SK-N-SH (cell line): ENCODE data around the gene OSBPL10.

Experiments used
- CTCF ChIP-seq: fragments of 200-600 bp; sonication (generic); IDR thresholded peaks from 2 replicates; pipeline ENCODE4 v1.6.1; 2017; ENCODE audit warnings: antibody characterized with exemption, mild to moderate bottlenecking, moderate library complexity
- FOXJ3 ChIP-seq: sonication (generic); formaldehyde crosslinking; IDR thresholded peaks from 2 replicates; pipeline ENCODE4 v1.5.1; 2020; ENCODE audit warnings: mild to moderate bottlenecking, missing genetic modification reagents
- IRF3 ChIP-seq: fragments of 150-350 bp; IDR thresholded peaks from 2 replicates; pipeline ENCODE4 v1.6.1; 2016; ENCODE audit warnings: mild to moderate bottlenecking, low read depth, low read length
- POLR2AphosphoS5 ChIP-seq: IDR thresholded peaks from 2 replicates; pipeline ENCODE4 v1.6.1; 2012; ENCODE audit warnings: low read depth, low read length
- SMC3 ChIP-seq: IDR thresholded peaks from 2 replicates; pipeline ENCODE4 v1.6.1; 2012; ENCODE audit warnings: low read depth, low read length, improper control_type of control experiment
- TCF12 ChIP-seq: IDR thresholded peaks from 2 replicates; pipeline ENCODE4 v1.4.0; 2012
- USF2 ChIP-seq: fragments of 150-350 bp; IDR thresholded peaks from 2 replicates; pipeline ENCODE4 v1.6.1; 2017; ENCODE audit warnings: antibody characterized with exemption, low read length, low read depth, borderline replicate concordance
- TF ChIP-seq, protein P1 (sequence below): IDR thresholded peaks from 2 replicates; pipeline ENCODE4 v1.4.0; 2012; ENCODE audit warnings: low read depth, borderline replicate concordance

GRCh38 chr3:31713816-31714215, 267.2 kb downstream of the OSBPL10 start:
- TF ChIP-seq USF2, result no peak
- no peak for TF ChIP-seq CTCF
- TF ChIP-seq, protein P1, sequence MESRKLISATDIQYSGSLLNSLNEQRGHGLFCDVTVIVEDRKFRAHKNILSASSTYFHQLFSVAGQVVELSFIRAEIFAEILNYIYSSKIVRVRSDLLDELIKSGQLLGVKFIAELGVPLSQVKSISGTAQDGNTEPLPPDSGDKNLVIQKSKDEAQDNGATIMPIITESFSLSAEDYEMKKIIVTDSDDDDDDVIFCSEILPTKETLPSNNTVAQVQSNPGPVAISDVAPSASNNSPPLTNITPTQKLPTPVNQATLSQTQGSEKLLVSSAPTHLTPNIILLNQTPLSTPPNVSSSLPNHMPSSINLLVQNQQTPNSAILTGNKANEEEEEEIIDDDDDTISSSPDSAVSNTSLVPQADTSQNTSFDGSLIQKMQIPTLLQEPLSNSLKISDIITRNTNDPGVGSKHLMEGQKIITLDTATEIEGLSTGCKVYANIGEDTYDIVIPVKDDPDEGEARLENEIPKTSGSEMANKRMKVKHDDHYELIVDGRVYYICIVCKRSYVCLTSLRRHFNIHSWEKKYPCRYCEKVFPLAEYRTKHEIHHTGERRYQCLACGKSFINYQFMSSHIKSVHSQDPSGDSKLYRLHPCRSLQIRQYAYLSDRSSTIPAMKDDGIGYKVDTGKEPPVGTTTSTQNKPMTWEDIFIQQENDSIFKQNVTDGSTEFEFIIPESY, result no peak
- TF ChIP-seq FOXJ3 (CRISPR knock-in tag), result no peak
- no peak for TF ChIP-seq IRF3
- no peak for TF ChIP-seq POLR2AphosphoS5
- no peak for TF ChIP-seq SMC3
- TF ChIP-seq TCF12, result no peak
